Measurements from ENCODE around the gene INSIG1. TPM values are rescaled to one million over a fixed set of nuclear protein-coding genes. Genes with fewer than 3 reads are reported as not detected.

The INSIG1 gene
- total and polyA plus RNA-seq, 10 donors: 15.8 to 61.8 (median 27.7) TPM

DNA sequence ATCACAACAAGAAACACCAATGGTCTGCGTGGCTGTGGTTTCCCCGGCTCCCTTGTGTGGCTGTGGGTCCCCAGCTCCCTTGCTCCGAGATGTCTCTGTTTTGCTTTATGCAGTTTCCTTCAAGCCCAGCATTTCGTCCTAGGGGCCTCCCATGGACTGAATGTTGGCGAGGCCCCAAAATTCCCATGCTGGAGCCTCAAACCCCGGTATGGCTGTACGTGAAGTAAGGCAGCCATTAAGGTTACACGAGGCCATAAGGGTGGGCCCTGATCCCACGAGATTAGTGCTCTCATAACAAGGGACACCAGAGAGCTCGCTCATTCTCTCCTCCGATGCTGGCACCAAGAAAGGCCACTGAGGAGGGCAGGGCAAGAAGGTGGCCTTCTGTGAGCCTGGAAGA is 44.6 kb downstream of the INSIG1 start:
- 78 to 85% (median 81%) methylated on average over 9 to 11 of the region's 11 CpGs for WGBS, 5 donors
- intact Hi-C loops (cut with DNase I; ENCODE audit: low total_unique reads): no loop called here
- Histone ChIP-seq H3K9me3 (no peaks in the 10 kb centered on the region), H3K27me3 (replicated peaks in 1 of 7) (peaks cover 0 to 42% (median 0%) of the 10 kb centered on the region in 7 donors), H3K27ac (no peak overlapping the region), H3K4me1 (peaks cover 0 to 29% (median 12%) of the 10 kb centered on the region in 6 donors), H3K36me3 (no peaks in the 10 kb centered on the region), H3K4me3 (no peak overlapping the region)
- TF ChIP-seq POLR2AphosphoS5 (IDR thresholded peaks at IDR 0.05): no peak
- no peak for TF ChIP-seq POLR2A (IDR thresholded peaks at IDR 0.05)
- no peak for TF ChIP-seq CTCF (IDR thresholded peaks at IDR 0.05 in 8 of 11, conservative IDR thresholded peaks at IDR 0.05 in 3 of 11)
- DNase-seq: no peak

DNA sequence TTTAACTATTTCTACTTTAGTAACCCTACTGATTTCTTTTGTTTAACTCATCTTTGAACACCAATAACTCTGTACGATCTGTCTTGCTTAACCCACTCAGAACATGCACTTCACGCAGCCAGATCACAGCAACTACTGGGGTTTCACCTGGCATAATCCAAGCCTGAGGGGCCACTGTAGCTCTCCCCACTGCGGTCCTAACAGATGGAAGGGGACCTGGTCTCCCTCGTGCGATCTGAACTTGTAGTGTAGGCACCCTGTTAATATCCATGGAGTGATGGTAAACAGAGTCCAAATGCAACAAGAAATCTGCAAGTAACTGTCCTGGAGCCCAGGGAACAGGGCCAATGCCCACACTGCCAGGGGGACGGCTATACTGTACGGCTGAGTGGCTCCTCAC is 45.5 kb downstream of the INSIG1 start:
- H3K27me3 ChIP-seq (replicated peaks in 1 of 7): peaks cover 0 to 38% (median 0%) of the 10 kb centered on the region in 7 donors
- TF ChIP-seq POLR2A (IDR thresholded peaks at IDR 0.05) (no peak), POLR2AphosphoS5 (IDR thresholded peaks at IDR 0.05) (no peak), CTCF (IDR thresholded peaks at IDR 0.05 in 8 of 11, conservative IDR thresholded peaks at IDR 0.05 in 3 of 11) (no peak)
- no peak overlapping the region for H3K27ac ChIP-seq
- WGBS, 5 donors: 75 to 92% (median 79%) methylated on average over 5 to 7 of the region's 7 CpGs
- H3K4me1 ChIP-seq: peaks cover 0 to 29% (median 12%) of the 10 kb centered on the region in 6 donors
- intact Hi-C loops (cut with DNase I; ENCODE audit: low total_unique reads): no loop called here
- DNase-seq: no peak
- no peak overlapping the region for H3K4me3 ChIP-seq
- no peaks in the 10 kb centered on the region for H3K36me3 ChIP-seq
- H3K9me3 ChIP-seq: no peaks in the 10 kb centered on the region

GRCh38 chr7:155343661-155344121 is 46.0 kb downstream of the INSIG1 start:
- 89 to 99% (median 93%) methylated on average over 8 to 11 of the region's 11 CpGs for WGBS, 5 donors

More at GRCh38 chr7:155343661-155344121, 46.0 kb downstream of the INSIG1 start:
- H3K27me3 ChIP-seq (replicated peaks in 1 of 7): peaks cover 0 to 39% (median 0%) of the 10 kb centered on the region in 7 donors
- H3K36me3 ChIP-seq: no peaks in the 10 kb centered on the region
- H3K4me1 ChIP-seq: peaks cover 0 to 25% (median 12%) of the 10 kb centered on the region in 6 donors
- no peak for DNase-seq
- no peaks in the 10 kb centered on the region for H3K9me3 ChIP-seq
- intact Hi-C loops (cut with DNase I; ENCODE audit: low total_unique reads): loop anchor here (2.0 kb wide), 1 partner anchor 153 kb away; no protein-coding TSS in a partner anchor
- TF ChIP-seq POLR2AphosphoS5 (IDR thresholded peaks at IDR 0.05) (no peak), CTCF (IDR thresholded peaks at IDR 0.05 in 8 of 11, conservative IDR thresholded peaks at IDR 0.05 in 3 of 11) (no peak), POLR2A (IDR thresholded peaks at IDR 0.05) (no peak)
- no peak overlapping the region for H3K27ac ChIP-seq
- H3K4me3 ChIP-seq: no peak overlapping the region
